ENCODE data around the gene ZIC4. TPM values are rescaled to one million over a fixed set of nuclear protein-coding genes. Genes with fewer than 3 reads are reported as not detected.

Gene ZIC4
- total and polyA plus RNA-seq, 9 of the 15 experiments (the other 6 are each of a cell fraction or from before 2014, with no cell fraction given): not detected

- H3K27ac ChIP-seq (ENCODE audit: extremely low read depth, low read depth, low read length): no peak overlapping the region
- no peaks in the 10 kb centered on the region for H3K79me2 ChIP-seq (ENCODE audit: control insufficient read depth, insufficient read depth, low read length)
- H4K20me1 ChIP-seq (replicated peaks; ENCODE audit: control insufficient read depth, insufficient read depth, low read length): no peaks in the 10 kb centered on the region
- no peaks in the 10 kb centered on the region for H3K27me3 ChIP-seq (ENCODE audit: control insufficient read depth in 2 of 2, insufficient read depth in 2 of 2, low read length in 2 of 2)
- H3K4me3 ChIP-seq: no peak overlapping the region
- no peak for ATAC-seq
- H3K9ac ChIP-seq (ENCODE audit: insufficient read depth in 1 of 2, low read depth in 2 of 2, low read length in 2 of 2): no peak overlapping the region
- in situ Hi-C loops (cut with MboI) (no loop called here), intact Hi-C loops (cut with micrococcal nuclease) (no loop called here)
- H3K9me1 ChIP-seq (ENCODE audit: control insufficient read depth, insufficient read depth, low read length): no peaks in the 10 kb centered on the region
- no TSS peak for BruUV-seq (replicated peaks)
- no peaks in the 10 kb centered on the region for H3K4me1 ChIP-seq (replicated peaks in 1 of 2; ENCODE audit: control insufficient read depth in 2 of 2, insufficient read depth in 2 of 2, low read length in 2 of 2)
- H3K36me3 ChIP-seq (ENCODE audit: control insufficient read depth, insufficient read depth, low read length): no peaks in the 10 kb centered on the region
- H3K9me3 ChIP-seq (replicated peaks; ENCODE audit: control insufficient read depth, insufficient read depth, low read depth, low read length): no peaks in the 10 kb centered on the region
- WGBS (ENCODE audit: insufficient coverage, low coverage, missing lambda C conversion rate): 0% methylated on average over 2 of the region's 2 CpGs
- no peak for DNase-seq (ENCODE audit: extremely low read depth in 1 of 4, low spot score in 3 of 4)
- no peak overlapping the region for H3K4me2 ChIP-seq (ENCODE audit: insufficient read depth, low read length)
- TF ChIP-seq, protein P1, sequence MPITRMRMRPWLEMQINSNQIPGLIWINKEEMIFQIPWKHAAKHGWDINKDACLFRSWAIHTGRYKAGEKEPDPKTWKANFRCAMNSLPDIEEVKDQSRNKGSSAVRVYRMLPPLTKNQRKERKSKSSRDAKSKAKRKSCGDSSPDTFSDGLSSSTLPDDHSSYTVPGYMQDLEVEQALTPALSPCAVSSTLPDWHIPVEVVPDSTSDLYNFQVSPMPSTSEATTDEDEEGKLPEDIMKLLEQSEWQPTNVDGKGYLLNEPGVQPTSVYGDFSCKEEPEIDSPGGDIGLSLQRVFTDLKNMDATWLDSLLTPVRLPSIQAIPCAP (CRISPR knock-in tag; IDR thresholded peaks at IDR 0.05; ENCODE audit: borderline replicate concordance): no peak
- TF ChIP-seq HMGN3 (IDR thresholded peaks at IDR 0.05; ENCODE audit: borderline replicate concordance, extremely low read depth, insufficient read length, low read depth, low read length): no peak
- no peak for TF ChIP-seq MEIS2 (IDR thresholded peaks at IDR 0.05; ENCODE audit: partially characterized antibody)
- TF ChIP-seq COPS2 (conservative IDR thresholded peaks at IDR 0.05): no peak
- no peak for TF ChIP-seq RBM17 (IDR thresholded peaks at IDR 0.05; ENCODE audit: borderline replicate concordance, low read depth, low read length)
- no peak for TF ChIP-seq GABPB1 (CRISPR knock-in tag; IDR thresholded peaks at IDR 0.05)
- no peak overlapping the region for H2AFZ ChIP-seq (ENCODE audit: low read depth, low read length)
- ChIA-PET CTCF (ENCODE audit: low intra/inter-chr PET ratio) (no interaction called here), POLR2A (no interaction called here)
- no peak for FAIRE-seq
These were observed 55.0 kb downstream of the ZIC4 start for GRCh38 chr3:147351301-147351700.

Data from K562 (cell line).